Activated CD8-positive, alpha-beta memory T cell treated with anti-CD3 and anti-CD28 coated beads, Interleukin-2, amount 50 U/mL, for 1 hour (primary cell): ENCODE data around the gene CUEDC1.
A peak's percentile ranks its signal among the peaks of the same experiment; 100 is the strongest.

ENCODE experiments used
- DNase-seq: peaks from one replicate; pipeline ENCODE4 v3.0.0-alpha.2; 2020; ENCODE audit errors: extremely low read depth

The CUEDC1 gene, protein sequence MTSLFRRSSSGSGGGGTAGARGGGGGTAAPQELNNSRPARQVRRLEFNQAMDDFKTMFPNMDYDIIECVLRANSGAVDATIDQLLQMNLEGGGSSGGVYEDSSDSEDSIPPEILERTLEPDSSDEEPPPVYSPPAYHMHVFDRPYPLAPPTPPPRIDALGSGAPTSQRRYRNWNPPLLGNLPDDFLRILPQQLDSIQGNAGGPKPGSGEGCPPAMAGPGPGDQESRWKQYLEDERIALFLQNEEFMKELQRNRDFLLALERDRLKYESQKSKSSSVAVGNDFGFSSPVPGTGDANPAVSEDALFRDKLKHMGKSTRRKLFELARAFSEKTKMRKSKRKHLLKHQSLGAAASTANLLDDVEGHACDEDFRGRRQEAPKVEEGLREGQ

DNA sequence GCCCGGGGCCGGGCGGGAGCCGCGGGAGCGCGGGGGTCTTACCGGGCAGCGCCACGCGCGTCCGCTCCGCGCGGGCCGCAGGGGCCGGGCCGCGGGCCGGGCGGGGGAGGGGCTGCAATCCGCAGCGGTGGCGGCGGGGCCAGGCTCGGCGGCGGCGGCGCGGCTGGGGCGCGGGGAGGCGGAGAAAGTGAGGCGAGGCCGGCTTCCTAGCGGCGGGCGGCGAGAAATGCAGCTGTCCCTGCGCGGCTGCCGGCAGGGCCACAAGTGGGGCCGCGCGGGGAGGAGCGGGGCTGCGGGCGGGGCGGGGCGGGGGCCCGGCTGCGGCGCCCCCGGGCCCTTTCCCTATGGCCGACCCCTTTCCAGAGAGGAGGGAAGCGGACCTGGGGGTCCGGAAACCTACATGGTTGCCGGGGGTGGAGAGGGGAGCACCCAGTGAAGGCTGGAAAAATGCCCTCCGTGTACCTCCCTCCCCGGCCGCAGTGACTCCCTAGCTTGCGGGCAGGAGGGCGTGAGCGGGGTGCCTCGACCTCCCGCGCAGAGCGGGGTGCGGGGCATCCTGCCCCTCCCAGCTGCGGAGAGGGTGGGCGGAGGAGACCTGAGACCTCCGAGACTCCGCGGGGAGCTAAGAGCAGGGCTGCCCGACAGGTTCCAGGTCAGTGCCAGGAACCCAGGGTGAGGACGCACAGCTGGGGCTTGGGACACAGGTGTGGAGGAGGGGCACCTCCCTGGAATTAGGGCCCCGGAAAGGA is at the start of gene CUEDC1:
CUEDC1 (minus strand) TSS at position 230 of the 749 bp plus-strand sequence. CDS start 69,848 bp downstream, outside the sequence.
- DNase-seq: peak; percentile 18

DNA sequence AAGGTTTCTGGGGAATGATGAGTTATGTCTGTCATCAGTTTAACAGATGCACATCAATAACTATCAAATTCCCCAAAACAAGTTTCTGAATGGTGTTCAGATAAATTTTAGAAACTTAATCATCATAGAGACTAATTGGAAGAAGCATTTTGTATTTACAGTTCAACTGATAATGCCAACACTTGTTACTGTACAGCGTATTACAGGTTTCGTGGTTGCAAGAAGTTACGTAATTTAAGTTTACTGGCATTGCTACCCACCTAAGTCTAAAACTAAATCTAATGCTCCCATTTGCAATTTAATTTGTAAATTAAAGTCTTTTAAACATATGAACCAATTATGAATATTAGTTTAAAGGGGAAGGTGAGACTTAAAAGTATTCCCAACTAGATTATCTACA is 48.8 kb upstream of the CUEDC1 start:
- no peak for DNase-seq

- DNase-seq: no peak
These were observed 47.8 kb upstream of the CUEDC1 start for GRCh38 chr17:58002973-58003372.

DNA sequence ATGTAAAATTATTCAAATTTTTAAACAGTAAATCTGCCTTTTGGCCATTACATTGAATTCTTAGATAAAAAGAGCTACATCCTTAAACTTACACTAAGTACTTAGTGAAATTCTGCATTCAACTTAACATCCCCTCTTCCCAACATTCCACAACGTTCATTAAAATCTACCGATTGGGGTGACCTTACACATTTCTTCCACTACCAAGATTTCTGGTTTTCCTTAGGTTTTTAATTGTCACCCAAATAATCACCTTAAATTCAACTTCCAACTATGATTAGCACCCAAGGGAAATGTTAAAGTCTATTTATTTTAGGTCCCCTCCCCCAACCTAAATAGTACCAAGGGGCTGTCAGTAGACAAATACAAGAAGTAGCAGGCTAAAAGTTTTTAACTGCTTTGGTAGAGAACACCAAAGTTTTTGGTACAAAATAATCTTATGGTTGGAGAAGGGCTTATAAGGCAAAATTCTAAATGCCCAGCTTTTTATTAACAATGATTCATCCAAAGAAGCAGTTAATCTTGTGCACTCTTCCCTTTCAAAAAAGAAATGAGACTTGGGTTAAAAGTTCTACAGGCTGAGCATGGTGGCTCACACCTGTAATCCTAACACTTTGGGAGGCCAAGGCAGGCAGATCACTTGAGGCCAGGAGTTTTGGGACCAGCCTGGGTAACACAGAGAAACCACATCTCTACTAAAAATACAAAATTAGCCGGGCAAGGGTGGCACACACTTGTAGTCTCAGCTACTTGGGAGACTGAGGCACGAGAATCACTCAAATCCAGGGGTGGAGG is 47.1 kb upstream of the CUEDC1 start:
- no peak for DNase-seq

- DNase-seq: no peak
These were observed 46.4 kb upstream of the CUEDC1 start for GRCh38 chr17:58001461-58002124.

DNA sequence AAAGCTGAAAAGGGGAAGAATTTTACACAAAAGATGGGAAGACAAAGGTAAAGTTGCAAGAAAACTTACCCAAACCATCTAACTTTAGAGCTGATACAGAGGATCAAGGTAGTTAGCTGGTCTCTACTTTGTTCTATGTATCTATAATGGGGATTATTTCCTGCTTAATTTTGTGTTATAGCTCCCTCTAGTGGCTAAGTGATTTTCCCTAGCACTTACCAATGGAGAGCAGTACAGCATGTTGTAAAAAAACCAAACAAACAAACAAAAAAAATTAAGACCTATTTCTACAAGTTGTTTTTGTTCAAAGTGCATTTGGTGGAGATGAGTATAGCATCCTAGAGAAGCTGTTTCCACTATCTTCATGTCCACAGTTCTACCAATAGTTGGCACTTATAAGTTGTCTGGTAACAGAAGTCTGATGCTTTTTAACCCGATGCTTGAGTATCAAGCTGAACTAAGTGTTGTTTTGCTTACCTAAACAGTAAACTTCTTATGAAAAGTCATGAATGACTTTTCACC is 44.3 kb upstream of the CUEDC1 start:
- DNase-seq: no peak

DNA sequence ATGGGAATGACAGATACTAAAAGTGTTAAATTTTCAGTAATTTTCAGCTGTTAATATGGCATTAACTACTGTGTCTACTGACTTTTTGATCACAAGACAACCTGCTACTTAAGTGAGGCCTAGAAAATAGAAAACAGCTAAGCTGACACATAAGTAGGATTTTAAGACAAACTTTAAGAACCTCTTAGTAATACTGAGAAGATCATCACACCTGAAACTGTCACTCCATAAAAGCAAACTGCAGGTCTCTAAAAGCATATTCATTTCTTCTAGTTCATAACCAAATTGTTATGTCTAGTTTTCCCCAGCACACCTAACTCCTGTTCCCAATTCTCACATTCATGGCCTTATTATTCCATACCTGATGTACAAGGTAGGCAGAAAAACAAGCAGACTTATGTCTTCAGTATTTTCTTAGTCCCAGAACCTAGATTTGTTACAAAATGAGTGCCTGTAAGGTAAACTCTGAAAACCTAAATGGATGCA is 43.8 kb upstream of the CUEDC1 start:
- no peak for DNase-seq

- DNase-seq: no peak
These were observed 42.0 kb upstream of the CUEDC1 start for GRCh38 chr17:57997085-57997809.

DNA sequence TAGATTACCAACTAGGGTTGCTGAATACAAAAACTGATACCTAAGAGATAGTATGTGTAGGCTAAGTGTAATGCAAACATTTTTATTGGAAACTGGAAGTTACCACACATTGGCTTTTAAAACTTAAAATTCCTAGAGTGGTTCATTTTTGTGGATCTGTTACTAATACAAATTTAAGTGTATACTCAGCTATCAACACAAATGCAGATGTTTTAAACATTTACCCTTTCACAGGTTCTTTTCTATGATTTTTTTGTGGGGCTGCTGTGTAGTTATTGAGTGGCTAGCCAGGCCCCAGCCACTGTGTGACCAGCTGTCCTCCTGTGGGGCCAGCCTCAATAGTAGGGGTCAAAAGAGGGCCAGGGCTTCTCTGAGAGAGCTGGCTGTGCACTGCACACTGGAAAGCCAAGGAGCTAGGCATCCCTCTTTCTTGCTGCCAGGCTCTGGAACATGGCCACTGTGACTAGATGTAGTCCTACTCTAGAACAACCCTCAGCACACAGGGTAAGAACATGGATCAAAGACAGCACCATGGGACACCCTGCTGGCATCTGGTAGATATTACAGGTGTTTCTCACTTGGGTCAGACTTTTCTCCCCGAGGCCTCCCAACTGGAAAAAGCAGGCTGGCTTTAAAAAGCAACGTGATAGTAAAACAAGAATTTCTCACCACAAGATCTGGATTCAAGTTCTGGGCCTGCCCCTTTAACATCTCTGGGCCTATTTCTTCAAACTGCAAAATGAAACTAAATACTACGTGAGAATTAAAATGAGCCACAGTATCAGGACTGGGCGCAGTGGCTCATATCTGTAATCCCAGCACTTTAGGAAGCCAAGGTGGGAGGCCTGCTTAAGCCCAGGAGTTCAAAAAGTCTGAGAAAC is 40.1 kb upstream of the CUEDC1 start:
- no peak for DNase-seq

- no peak for DNase-seq
These were observed 39.2 kb upstream of the CUEDC1 start for GRCh38 chr17:57994436-57994835.

DNA sequence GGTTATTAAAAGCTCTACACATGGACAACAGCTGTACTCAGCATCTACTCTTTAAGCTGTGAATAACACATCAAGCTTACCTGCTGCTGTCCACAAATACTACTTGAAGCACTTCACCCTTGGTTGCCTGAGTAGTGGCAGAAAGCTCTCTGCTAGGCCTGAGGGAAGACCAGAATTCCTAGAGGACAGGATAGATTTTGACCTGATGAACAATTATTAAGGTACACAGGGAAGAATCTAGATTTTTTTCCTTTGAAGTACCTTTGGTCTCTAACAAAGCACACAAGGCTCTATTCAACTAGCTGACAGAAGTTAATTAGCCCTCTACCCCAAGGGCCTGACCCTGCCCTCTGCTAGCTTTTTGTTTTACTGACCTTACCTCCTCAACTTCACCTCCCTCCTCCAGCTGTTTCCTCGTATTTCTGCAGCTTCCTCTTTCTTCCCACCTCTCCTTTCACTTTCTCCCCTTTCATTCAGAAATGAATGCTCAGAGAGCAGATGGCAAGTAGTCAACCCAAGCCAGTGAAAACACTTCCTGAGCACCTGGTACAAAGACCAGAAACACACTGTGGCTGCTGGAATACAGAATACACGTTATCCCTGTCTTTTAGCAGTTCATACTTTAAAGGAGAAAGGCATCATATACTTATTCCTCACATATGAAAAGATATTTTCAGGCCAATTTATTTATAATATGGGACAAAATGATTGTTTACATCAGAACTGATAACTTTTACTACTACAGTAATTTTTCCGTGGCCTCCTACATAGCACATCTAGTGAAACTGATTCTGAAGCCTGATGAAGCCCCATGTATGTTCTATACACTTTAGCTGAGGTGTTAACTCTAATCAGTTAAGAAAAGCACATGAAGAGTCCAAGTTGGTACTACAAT is 38.5 kb upstream of the CUEDC1 start:
- DNase-seq: no peak

GRCh38 chr17:57991537-57991936 is 36.3 kb upstream of the CUEDC1 start:
- no peak for DNase-seq

GRCh38 chr17:57990037-57990436 is 34.8 kb upstream of the CUEDC1 start:
- DNase-seq: no peak

DNA sequence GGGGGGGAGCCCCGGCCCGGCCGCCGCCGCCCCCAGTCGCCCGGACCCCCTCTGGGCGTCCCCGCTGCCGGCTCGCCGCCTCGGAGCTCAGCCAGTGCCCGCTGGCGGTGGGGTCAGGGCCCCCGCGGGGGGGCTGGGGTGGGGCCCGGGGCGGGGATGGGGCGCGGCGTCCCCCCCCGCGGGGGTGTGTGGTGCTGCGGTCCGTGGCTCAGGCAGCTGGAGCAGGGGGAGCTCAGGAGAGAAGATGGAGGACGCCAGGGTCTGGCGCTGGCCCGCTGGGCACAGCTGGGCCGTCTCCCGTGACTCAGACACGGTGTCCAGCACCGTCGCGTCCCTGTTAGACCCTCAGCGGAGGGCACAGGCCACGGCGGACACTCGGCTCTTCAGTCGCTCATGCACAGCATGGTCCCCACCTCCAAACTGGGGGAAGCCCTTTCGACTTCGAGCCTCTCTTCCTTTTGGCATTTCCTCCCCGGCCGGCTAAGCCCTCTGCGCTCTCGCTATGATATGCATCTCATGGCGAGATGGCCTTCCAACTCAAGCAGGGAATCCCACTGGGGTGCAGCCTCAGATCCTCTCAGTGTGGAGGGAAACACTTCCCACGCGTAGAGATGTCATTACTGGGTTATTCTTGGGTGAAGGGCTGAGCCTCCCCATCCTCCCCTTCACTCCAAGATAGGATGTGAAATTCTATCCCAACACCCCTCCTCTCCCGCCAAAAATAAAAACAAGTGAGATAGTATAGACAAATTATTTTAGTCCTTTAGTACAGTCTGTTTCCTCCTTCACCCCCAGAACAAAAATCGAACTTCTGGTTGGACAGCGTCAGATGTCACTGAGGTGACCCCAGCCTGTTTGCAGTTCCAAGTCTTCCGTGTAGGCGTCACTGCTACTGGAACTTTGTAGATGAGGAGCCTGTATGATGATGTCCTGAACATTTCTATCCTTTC is 33.4 kb upstream of the CUEDC1 start:
- no peak for DNase-seq

- DNase-seq: no peak
These were observed 32.5 kb upstream of the CUEDC1 start, which contains the start of gene VEZF1 for GRCh38 chr17:57987581-57988300. VEZF1 (minus strand) TSS chr17:57988254; CDS start chr17:57988111, 143 bp downstream.

DNA sequence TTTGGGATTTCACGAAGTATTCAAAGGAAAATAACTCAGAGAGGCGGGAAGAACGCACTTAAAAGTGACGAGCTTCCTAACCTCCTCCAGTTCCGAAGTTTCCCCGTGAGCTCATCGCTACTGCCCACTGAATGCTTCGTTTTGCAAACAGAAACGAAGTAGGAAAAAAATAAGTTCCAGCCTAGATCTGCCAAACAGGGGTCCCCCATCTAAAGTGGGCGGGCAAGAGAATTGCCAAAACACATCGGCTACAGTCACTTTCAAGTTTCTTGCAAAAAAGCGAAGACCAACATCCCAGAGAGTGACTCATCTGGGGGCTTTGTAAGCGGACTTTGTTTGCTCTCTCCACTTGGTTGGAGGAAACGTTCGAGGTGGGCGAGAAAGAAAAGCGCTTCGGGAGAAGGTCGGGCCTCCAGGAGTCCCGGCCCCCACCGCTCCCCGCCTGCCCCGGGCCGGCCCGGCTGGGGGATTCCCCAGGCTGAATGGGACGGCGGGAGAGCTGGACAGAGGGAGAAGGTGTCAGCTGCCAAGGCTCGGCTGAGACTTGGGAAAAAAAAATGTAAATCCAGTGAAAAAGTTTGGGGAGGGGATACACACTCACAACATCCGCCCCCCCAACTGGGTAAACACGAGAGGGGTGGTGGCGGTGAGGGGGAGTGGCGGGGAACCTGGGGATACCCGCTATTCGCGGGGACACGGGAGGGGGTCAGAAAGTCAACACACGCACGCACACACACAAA is 31.8 kb upstream of the CUEDC1 start:
- DNase-seq: no peak
